Lower leg skin (tissue), 3 donors: ENCODE results near the gene ZSWIM8.

Source experiments
- CTCF ChIP-seq, 3 donors: fragments of 450-650 bp; IDR thresholded peaks; one replicate each; pipeline ENCODE4 v1.5.1; 2016; ENCODE audit warnings: antibody characterized with exemption in 3 of 3, mild to moderate bottlenecking in 3 of 3, moderate library complexity in 2 of 3
- POLR2A ChIP-seq, 2 donors: fragments of 450-650 bp; IDR thresholded peaks; one replicate each; pipeline ENCODE4 v1.6.1; 2016 to 2017; ENCODE audit warnings: antibody characterized with exemption in 2 of 2, mild to moderate bottlenecking in 1 of 2, moderate library complexity in 1 of 2

GRCh38 chr10:73771722-73772280 is 13.6 kb upstream of the ZSWIM8 start:
- TF ChIP-seq CTCF (IDR thresholded peaks at IDR 0.05) (no peak), POLR2A (IDR thresholded peaks at IDR 0.05) (no peak)
